Measurements from ENCODE around the gene EED.
A peak's percentile ranks its signal among the peaks of the same experiment; 100 is the strongest.

Gene EED

GRCh38 chr11:86234831-86235461 lies 9.6 kb upstream of the EED start:
- H3K9me3 ChIP-seq (ENCODE audit: control insufficient read depth, insufficient read depth, low read length) = no peaks in the 10 kb centered on the region
- no peaks in the 10 kb centered on the region for H3K27me3 ChIP-seq (ENCODE audit: control insufficient read depth, insufficient read depth, low read length)
- peaks cover 15% of the 10 kb centered on the region for H3K4me1 ChIP-seq (ENCODE audit: control insufficient read depth, insufficient read depth, low read length)
- H3K4me3 ChIP-seq (ENCODE audit: low read depth, low read length) = no peak overlapping the region
- no peak overlapping the region for H3K9ac ChIP-seq (ENCODE audit: low read depth, low read length)
- H3K27ac ChIP-seq (ENCODE audit: low read depth, low read length) = peak overlapping the region; percentile 11
- H3K36me3 ChIP-seq (ENCODE audit: control insufficient read depth, insufficient read depth, low read length) = no peaks in the 10 kb centered on the region

DNA sequence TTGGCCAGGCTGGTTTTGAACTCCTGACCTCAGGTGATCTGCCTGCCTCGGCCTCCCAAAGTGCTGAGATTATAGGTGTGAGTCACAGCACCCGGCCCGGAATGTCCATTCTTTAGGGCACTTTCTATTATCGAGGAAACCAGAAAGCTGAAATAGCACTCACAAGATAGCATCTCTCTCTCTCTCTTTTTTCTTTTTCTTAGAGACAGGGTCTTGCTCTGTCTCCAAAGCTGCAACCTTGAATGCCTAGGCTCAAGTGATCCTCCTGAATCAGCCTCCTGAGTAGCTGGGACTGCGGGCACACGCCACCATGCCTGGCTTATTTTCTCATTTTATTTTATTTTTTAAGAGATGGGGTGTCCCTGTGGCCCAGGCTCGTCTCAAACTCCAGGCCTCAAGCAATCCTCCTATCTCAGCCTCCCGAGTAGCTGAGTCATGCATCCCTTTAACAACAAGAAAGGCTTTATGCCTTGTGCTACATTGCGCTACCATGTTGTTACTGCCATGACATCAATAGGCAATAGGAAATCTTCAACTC lies 7.2 kb upstream of the EED start:
- Histone ChIP-seq H3K4me3 (ENCODE audit: low read depth, low read length) (no peak overlapping the region), H3K27me3 (ENCODE audit: control insufficient read depth, insufficient read depth, low read length) (no peaks in the 10 kb centered on the region), H3K4me1 (ENCODE audit: control insufficient read depth, insufficient read depth, low read length) (peaks cover 10% of the 10 kb centered on the region), H3K9ac (ENCODE audit: low read depth, low read length) (no peak overlapping the region), H3K27ac (ENCODE audit: low read depth, low read length) (no peak overlapping the region), H3K36me3 (ENCODE audit: control insufficient read depth, insufficient read depth, low read length) (no peaks in the 10 kb centered on the region), H3K9me3 (ENCODE audit: control insufficient read depth, insufficient read depth, low read length) (no peaks in the 10 kb centered on the region)

DNA sequence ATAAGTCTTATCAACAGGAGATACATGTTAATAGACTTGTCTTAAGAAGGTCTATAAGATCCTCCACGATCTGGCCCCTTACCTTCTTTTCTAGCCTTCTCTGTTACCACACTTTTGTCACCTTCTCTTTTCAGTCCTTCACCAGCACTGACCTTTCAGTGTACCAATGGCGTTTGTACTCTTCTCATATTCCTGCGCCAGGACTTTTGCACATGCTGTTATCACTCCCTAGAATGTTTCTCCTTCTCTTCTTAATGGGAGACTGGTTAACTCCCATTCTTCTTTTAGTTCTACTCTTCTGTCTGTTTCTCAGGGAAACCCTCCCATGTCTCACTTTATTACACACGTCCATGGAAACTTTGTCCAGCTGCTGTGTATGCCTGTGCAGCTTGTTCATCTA lies 4.4 kb upstream of the EED start:
- Histone ChIP-seq H3K27ac (ENCODE audit: low read depth, low read length) (no peak overlapping the region), H3K9me3 (ENCODE audit: control insufficient read depth, insufficient read depth, low read length) (no peaks in the 10 kb centered on the region), H3K9ac (ENCODE audit: low read depth, low read length) (no peak overlapping the region), H3K4me1 (ENCODE audit: control insufficient read depth, insufficient read depth, low read length) (peaks cover 13% of the 10 kb centered on the region), H3K36me3 (ENCODE audit: control insufficient read depth, insufficient read depth, low read length) (no peaks in the 10 kb centered on the region), H3K4me3 (ENCODE audit: low read depth, low read length) (no peak overlapping the region), H3K27me3 (ENCODE audit: control insufficient read depth, insufficient read depth, low read length) (no peaks in the 10 kb centered on the region)

DNA sequence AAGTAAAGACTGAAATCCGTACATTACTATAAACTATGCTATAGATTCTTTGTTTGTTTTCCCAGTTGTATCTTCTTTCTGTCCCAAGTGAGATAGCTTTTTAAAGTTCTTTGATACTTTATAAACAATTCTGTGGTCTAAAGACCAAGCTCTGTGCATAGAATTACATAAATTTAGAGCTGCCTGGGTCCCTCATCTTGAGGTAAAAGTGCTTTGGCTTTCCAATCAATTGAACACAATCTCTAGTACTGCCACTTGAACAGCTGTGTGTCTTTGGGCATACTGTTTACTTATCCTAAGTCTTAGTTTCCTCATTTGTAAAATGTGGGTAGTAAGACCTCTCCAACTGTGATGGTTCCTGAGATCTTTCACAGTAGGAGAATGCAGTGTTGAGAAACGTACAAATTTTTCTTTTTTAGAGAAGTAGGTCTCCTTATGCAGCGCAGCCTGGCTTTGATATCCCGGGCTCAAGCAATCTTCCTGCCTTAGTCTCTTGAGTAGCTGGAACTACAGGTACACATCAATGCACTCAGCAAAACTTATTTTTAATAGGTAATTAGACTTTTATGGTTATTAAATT lies 2.5 kb upstream of the EED start:
- Histone ChIP-seq H3K4me3 (ENCODE audit: low read depth, low read length) (no peak overlapping the region), H3K9ac (ENCODE audit: low read depth, low read length) (no peak overlapping the region), H3K9me3 (ENCODE audit: control insufficient read depth, insufficient read depth, low read length) (no peaks in the 10 kb centered on the region), H3K4me1 (ENCODE audit: control insufficient read depth, insufficient read depth, low read length) (peaks cover 18% of the 10 kb centered on the region), H3K36me3 (ENCODE audit: control insufficient read depth, insufficient read depth, low read length) (no peaks in the 10 kb centered on the region), H3K27me3 (ENCODE audit: control insufficient read depth, insufficient read depth, low read length) (peaks cover 3% of the 10 kb centered on the region; the same call in 1 of the 2 replicates), H3K27ac (ENCODE audit: low read depth, low read length) (no peak overlapping the region)

- no peak overlapping the region for H3K27ac ChIP-seq (ENCODE audit: low read depth, low read length)
- H3K27me3 ChIP-seq (ENCODE audit: control insufficient read depth, insufficient read depth, low read length) = peaks cover 3% of the 10 kb centered on the region; the same call in 1 of the 2 replicates
- H3K9me3 ChIP-seq (ENCODE audit: control insufficient read depth, insufficient read depth, low read length) = no peaks in the 10 kb centered on the region
- H3K4me1 ChIP-seq (ENCODE audit: control insufficient read depth, insufficient read depth, low read length) = peaks cover 28% of the 10 kb centered on the region
- H3K9ac ChIP-seq (ENCODE audit: low read depth, low read length) = no peak overlapping the region
- no peaks in the 10 kb centered on the region for H3K36me3 ChIP-seq (ENCODE audit: control insufficient read depth, insufficient read depth, low read length)
- H3K4me3 ChIP-seq (ENCODE audit: low read depth, low read length) = peak overlapping the region; percentile 98; the same call in 1 of the 2 replicates
These were observed 1.2 kb upstream of the EED start for GRCh38 chr11:86243396-86243795.

DNA sequence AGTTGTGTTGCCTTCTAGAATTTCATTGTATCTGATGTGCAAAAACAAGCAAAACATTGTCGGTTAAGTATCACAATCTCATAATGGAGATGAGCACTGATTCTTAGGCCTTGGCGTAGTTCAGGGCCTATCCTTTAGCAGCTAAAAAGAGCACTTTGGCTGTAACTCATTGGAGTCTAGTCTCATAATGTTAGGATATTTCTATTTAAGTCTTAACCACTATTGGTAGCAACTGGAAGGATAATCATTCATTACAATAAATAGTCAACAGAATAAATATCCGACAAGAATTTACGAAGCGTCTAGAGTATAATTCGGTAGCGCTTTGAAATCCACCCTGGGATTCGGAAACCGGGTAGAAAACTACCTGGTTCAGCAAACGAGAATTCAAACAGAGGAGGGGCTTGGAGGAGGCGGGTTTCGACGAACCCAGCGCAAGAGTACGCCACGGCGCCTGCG lies 461 bp upstream of the EED start:
- Histone ChIP-seq H3K9ac (ENCODE audit: low read depth, low read length) (peak overlapping the region; percentile 98), H3K27ac (ENCODE audit: low read depth, low read length) (peak overlapping the region; percentile 98), H3K4me1 (ENCODE audit: control insufficient read depth, insufficient read depth, low read length) (peaks cover 35% of the 10 kb centered on the region), H3K36me3 (ENCODE audit: control insufficient read depth, insufficient read depth, low read length) (no peaks in the 10 kb centered on the region), H3K9me3 (ENCODE audit: control insufficient read depth, insufficient read depth, low read length) (no peaks in the 10 kb centered on the region), H3K27me3 (ENCODE audit: control insufficient read depth, insufficient read depth, low read length) (peaks cover 3% of the 10 kb centered on the region; the same call in 1 of the 2 replicates), H3K4me3 (ENCODE audit: low read depth, low read length) (peak overlapping the region; percentile 98)

DNA sequence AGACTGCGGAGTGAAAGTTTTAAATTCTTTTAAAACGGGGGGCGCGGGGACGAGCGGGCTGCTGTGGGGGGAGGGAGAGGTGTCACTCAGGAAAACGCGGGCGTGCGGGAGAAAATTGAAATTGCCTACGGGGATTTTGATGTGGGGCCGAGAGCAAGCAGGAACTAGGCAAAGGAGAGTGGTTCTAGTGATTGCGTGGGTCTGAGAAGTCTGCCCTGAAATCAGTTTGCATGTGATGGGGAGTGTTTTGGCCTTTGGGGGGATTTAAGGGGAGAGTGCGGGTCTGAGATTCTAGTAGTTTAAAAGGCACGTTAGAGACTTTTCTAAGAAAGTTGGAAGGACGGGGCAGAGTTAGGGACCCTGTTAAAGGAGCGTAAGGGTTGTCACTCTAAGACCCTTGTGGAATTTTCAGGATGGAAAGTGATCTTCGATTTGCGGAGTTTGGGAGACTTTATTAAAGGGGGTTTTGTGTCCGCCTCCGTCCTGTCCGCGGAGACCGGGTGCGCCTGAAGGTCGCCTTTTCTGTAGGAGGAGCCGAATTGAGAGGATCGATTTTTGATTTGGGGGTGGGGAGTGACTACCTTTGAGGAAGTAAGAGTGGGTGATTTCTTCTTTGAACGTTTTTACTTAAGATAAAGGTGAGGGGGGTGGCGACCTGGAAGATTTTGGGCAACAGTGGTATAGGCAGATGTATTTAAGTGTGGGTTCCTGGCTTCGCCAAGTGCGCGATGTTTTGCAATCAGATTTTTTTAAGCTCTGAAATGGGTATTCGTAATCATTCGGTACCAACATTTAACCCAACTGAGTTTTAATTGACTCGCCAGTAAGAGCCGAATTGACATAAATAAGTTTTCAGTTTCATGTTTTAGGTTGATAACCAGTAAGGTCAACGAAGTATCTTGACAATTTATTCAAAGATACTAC lies 1.1 kb downstream of the EED start:
- no peaks in the 10 kb centered on the region for H3K9me3 ChIP-seq (ENCODE audit: control insufficient read depth, insufficient read depth, low read length)
- peak overlapping the region; percentile 77 for H3K27ac ChIP-seq (ENCODE audit: low read depth, low read length)
- H3K9ac ChIP-seq (ENCODE audit: low read depth, low read length) = peak overlapping the region; percentile 56
- peaks cover 3% of the 10 kb centered on the region; the same call in 1 of the 2 replicates for H3K27me3 ChIP-seq (ENCODE audit: control insufficient read depth, insufficient read depth, low read length)
- H3K36me3 ChIP-seq (ENCODE audit: control insufficient read depth, insufficient read depth, low read length) = 0 out of 2 replicates have a peak, but pooled peaks cover 5% of the 10 kb centered on the region
- peaks cover 49% of the 10 kb centered on the region for H3K4me1 ChIP-seq (ENCODE audit: control insufficient read depth, insufficient read depth, low read length)
- peak overlapping the region; percentile 98 for H3K4me3 ChIP-seq (ENCODE audit: low read depth, low read length)

GRCh38 chr11:86246293-86246675 lies 1.7 kb downstream of the EED start:
- Histone ChIP-seq H3K4me3 (ENCODE audit: low read depth, low read length) (peak overlapping the region; percentile 98), H3K9ac (ENCODE audit: low read depth, low read length) (no peak overlapping the region), H3K36me3 (ENCODE audit: control insufficient read depth, insufficient read depth, low read length) (0 out of 2 replicates have a peak, but pooled peaks cover 5% of the 10 kb centered on the region), H3K9me3 (ENCODE audit: control insufficient read depth, insufficient read depth, low read length) (no peaks in the 10 kb centered on the region), H3K4me1 (ENCODE audit: control insufficient read depth, insufficient read depth, low read length) (peaks cover 49% of the 10 kb centered on the region), H3K27me3 (ENCODE audit: control insufficient read depth, insufficient read depth, low read length) (peaks cover 3% of the 10 kb centered on the region; the same call in 1 of the 2 replicates), H3K27ac (ENCODE audit: low read depth, low read length) (no peak overlapping the region)

GRCh38 chr11:86247608-86248007 lies 3.1 kb downstream of the EED start:
- Histone ChIP-seq H3K9me3 (ENCODE audit: control insufficient read depth, insufficient read depth, low read length) (no peaks in the 10 kb centered on the region), H3K36me3 (ENCODE audit: control insufficient read depth, insufficient read depth, low read length) (peaks cover 13% of the 10 kb centered on the region; the same call in 1 of the 2 replicates), H3K4me3 (ENCODE audit: low read depth, low read length) (no peak overlapping the region), H3K27ac (ENCODE audit: low read depth, low read length) (no peak overlapping the region), H3K27me3 (ENCODE audit: control insufficient read depth, insufficient read depth, low read length) (peaks cover 3% of the 10 kb centered on the region; the same call in 1 of the 2 replicates), H3K9ac (ENCODE audit: low read depth, low read length) (no peak overlapping the region), H3K4me1 (ENCODE audit: control insufficient read depth, insufficient read depth, low read length) (peaks cover 49% of the 10 kb centered on the region)

GRCh38 chr11:86248609-86249008 lies 4.1 kb downstream of the EED start:
- Histone ChIP-seq H3K27ac (ENCODE audit: low read depth, low read length) (no peak overlapping the region), H3K4me1 (ENCODE audit: control insufficient read depth, insufficient read depth, low read length) (peaks cover 44% of the 10 kb centered on the region), H3K9me3 (ENCODE audit: control insufficient read depth, insufficient read depth, low read length) (no peaks in the 10 kb centered on the region), H3K27me3 (ENCODE audit: control insufficient read depth, insufficient read depth, low read length) (peaks cover 3% of the 10 kb centered on the region; the same call in 1 of the 2 replicates), H3K9ac (ENCODE audit: low read depth, low read length) (no peak overlapping the region), H3K36me3 (ENCODE audit: control insufficient read depth, insufficient read depth, low read length) (peaks cover 13% of the 10 kb centered on the region; the same call in 1 of the 2 replicates), H3K4me3 (ENCODE audit: low read depth, low read length) (no peak overlapping the region)

All from HUES48 (cell line).